SW480 (cell line): ENCODE results near the gene TPRA1.
A peak's percentile ranks its signal among the peaks of the same experiment; 100 is the strongest.
"Not testable (repeated sequence)": the region's sequence is repeated elsewhere in the genome, so short reads cannot be mapped to it uniquely, and the experiment has no call there.

Source experiments
- DNase-seq: peaks from one replicate; pipeline ENCODE4 v3.0.0-alpha.2; 2016; ENCODE audit warnings: low spot score

Gene TPRA1

DNA sequence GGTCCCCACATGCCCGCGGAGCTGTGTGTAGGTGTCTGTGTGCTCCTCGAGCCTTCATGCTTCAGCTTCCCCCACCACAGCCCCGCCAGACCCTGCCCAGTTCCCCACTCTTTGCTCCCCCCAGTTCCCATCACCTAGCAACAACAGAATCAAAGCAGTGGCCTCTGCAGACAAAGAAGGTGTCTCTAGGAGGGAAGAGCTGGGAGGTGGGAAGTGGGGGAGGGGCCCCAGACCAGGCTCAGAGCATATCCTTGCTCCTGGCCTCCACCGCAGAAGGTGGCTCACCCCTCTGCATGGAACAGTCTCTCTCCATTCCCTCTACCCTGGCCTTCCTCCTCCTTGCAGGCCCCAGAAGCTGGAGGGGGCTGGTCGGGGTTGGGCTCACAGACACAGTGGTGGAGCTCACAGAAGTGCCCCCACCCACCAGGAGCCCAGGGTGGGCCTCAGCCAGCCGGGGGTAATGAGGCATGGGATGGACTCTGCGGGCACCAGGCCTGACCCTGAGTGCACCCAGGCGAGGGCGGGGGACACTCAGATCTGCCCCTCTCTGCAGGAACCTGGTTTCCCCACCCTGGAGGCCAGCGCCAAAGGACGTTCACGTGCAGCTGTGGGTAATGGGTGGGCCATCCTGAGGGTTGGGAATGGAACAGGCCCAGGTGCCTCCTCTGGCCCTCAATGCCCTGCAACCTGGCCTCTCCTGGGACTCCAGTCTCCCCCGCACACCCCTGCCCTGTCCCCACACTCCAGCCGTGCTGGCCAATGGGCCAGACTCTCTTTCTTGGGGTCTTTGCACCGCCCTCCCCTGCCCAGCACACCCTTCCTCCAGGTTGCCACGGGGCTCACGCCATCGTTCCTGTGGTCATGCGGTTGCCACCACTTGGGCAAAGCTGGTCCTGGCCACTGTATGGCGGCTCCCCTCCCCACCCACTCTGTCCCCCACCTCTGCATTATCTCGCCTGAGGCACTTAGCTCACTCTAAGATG lies 53.4 kb downstream of the TPRA1 start:
- DNase-seq, result no peak

DNA sequence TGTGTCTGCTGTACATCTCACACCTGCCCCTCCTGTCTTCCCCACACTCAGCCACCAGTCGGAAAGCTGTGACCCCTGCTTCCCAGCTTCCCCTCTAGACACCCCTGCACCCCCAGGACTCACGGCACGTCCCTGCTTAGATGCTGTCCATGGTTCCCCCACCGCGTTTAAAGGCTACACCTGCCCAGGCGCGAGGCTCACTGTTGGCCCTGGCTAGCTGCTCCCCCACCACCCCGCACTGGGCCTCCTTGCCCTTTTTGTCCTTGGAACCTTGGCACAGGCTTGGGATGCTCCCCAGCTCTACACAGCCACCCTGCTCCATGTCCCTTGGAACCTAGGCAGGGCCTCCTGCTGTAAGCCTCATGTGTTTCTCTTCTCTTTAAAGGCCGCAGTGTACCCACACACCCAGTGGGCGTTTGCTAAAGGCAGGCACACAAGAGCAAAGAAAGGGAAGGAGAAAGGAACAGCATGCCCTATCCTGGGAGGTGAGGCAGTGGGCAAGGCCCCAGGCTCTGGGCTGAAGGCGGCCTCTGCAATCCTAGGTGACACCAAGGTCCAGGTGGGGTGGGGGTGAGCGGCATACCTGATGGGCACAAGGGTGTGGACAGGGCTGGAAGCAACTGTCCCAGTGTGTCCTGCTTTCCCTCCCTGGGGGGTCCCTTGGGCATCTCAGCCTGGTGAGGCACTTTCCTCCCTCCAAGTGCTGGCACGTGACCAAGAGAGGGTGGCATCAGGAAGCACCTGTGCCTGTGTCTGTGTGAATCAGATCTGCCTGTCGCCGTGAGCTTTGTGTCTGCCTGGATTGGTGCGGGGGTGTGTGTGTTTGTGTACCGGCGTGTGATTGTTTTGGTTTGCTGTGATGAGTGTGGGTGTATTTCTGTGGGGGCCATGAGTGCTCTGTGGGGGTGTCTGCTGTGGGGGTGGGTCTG lies 54.4 kb downstream of the TPRA1 start:
- DNase-seq, result no peak

DNA sequence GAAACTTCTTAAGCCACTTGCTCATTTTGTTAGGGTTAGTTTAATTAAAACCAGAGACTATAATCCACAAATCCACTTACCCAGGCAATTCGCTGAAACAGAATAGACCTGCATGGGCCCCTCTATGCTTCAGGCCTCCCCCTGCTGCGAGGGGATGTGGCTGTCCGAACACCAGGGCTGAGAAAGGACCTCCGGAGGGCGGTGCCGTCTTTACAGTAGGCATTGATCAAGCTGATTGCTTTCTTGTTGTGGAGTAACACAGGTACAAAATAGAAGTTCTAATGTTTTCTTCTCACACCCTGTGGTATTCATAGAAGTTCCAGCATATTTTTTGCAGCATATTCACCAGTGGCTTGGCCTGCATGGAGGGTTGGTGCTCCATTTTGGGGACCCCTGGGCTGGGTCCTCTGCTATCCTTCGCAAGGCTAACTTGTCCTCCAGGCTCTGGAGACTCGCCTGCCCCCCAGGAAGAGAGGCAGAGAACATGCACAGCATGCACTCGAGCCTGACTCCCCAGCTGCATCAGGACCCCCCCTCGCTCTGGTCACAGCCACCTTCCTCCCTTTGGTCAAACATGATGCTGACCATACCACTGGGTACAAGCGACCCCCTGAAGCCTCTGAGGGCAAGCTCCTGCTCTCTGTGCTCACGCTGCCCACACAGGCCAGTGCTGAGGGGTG lies 55.3 kb downstream of the TPRA1 start:
- DNase-seq, result no peak

DNA sequence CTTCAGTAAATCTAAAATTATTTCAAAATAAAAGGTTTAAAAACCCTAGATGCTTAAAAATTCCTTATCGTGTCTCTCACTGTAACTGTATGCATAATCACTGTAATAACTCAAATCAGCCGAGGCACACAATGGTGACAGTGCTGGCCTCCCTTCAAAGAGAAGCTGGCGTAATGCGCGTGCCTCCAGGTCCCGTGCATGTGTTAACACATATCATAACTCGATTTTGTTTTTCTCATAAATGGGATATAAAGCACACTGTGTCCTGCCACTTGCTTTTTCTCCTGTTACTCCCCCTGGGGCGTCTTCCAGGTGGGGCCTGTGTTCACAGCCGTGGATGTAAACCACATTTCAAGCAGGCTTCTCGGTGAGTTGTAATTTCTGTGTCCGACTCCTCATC lies 56.0 kb downstream of the TPRA1 start:
- DNase-seq, result no peak

DNA sequence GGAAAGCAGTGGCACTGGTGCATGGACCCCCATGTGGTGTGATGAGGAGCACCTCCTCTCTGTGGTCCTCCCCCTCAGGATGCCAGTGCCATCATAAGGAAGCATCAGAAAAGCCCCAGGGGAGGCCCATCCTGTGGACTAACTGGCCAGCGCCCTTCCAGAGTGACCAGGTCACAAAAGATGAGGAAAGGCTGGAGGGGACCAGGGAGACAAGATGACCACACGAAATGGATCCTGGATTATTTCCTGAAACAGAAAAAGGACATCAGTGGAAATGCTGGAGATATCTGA lies 56.4 kb downstream of the TPRA1 start:
- DNase-seq, result no peak

DNA sequence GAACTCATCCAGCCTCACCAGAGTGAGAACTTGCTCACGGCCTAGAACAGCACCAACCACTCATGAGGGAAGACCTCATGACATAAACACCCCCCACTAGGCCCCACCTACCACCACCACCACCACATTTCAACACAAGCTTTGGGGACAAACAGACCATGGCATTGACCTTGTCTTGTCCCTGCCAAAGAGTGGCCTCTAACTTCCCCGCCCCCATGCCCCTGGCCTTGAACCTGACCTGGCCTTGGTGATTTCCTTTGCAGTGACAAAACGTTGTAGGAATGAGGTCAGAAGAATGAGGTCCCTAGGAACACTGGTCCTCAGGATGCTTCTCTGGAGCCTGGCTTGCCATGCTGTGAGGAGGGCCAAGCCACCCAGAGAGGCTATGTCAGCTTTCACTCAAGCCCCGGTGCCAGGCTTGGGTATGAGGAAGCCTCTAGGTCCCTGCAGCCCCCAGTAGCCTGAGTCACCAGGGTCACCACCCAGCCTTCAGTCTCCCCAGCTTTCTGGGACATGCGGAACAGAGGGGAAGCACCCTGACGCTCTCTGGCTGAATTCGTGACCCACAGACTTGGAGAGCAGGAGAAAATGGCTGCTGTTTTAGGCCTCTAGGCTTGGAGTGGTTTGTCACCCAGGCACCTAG lies 57.9 kb downstream of the TPRA1 start:
- DNase-seq, result no peak

DNA sequence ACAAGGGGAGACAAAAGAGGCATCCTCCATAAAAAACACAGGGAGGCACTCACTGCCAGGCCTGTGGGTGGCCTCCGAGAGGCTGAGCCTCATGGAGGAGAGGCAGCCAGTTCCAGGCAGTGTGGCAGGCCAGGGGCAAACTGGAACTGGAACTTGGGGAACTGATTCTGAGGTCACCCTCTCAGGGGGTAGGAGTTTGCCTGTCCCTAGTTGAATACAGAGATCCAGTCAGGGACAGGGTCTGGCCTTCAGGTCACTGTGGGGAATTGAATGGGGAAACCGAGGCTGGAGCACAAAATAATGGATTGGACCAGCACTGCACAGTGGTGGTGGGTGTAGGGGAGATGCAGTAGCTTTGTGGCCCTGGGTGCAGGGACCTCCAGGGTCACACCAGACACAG lies 58.7 kb downstream of the TPRA1 start:
- DNase-seq, result no peak

DNA sequence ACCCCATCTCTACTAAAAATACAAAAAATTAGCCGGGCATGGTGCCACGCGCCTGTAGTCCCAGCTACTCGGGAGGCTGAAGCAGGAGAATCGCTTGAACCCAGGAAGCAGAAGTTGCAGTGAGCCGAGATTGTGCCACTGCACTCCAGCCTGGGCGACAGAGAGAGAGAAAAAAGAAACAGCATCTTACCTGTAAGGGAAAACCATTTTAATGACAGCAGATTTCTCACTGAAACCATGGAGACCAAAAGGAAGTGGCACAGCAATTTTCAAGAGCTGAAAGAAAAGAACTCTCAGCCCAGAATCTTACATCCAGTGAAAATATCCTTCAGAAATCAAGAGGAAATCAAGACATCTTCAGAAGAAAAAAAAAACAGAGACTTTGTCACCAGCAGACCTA lies 59.7 kb downstream of the TPRA1 start:
- not testable (repeated sequence) for DNase-seq

DNA sequence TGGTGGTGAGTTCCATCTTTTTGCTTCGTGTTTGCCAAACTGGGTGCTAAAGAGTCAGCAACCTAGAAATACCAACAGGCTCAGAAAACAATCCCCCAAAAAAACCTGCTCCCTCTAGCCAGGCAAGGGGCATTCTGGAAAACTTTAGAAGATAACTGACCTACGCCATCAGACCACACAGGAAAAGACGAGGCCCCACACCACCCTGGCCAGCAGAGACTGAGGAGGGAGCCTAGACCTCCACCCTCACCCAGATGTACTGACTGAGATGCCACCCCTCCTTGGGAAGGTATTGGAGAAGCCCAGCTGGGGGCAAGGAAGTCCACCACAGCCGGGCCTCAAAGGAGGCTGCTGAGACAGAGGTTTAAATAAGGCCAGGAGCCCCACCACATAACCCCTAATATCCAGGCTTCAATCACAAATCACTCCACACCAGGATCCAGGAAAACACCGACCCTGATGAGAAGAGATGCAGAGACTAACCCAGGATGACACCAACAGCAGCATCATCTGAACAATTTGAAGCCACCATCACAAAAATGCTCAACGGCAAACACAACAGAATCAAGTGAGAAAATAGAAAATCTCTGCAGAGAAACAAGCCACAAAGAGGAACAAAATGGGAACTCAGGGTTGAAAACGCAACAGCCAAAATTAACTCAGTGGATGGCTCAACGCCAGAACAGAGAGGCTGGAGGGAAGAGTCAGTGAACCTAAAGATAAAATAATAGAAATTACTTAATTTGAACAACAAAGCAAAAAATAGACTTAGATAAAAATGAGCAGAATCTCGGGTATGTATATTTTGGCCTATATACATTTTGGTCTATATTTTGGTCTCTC lies 61.0 kb downstream of the TPRA1 start:
- no peak for DNase-seq

DNA sequence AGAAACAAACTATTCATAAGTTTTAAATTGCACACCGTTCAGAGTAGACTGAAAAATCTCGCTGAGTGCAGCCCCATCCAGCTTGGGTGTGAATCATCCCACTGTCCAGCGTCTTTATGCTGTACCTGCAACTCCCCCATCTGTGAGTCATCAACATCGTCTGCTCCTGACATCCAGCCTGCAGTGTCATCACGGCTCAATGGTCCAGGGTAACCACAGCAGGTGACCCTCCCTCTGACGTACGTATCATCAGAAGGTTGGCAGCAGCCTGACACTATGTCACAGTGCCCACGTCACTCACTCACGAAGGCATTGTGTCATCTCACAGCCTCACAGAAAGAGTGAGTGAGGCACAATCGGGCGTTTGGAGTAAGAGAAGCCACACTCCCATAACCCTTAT lies 65.2 kb downstream of the TPRA1 start:
- peak; percentile 96 for DNase-seq

DNA sequence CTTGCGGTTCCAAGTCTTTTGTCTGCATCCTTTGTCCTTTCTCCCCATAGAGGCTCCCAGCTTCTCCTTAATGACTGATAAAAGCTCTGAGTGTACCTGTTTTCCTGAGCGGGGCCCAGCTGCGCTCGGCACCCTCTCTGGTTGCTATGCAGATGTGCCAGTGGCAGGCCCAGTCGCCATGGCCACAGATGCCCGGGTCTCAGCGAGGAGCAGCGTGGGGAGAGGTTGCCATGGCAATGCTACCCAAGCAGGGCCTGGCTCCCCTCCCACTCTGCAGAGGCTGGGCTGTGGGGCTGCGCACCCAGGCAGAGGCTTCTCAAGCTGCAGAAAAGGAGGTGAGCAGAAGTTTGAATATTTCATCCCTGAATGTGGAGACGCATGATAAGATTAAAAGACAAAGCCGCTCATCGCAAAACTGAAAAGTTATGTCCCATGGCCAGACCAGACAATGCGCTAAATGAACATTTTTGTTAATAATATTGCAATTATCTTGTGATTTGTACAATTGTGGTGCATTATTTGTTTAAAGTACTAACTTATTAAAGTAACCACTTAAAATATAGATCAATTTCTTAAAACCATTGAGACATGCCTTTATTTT lies 66.1 kb downstream of the TPRA1 start:
- no peak for DNase-seq
